ENCODE results near the gene TMC6. TPM values are rescaled to one million over a fixed set of nuclear protein-coding genes. Genes with fewer than 3 reads are reported as not detected.

Gene TMC6
- total RNA-seq, 2 donors from 2014 or later, result 21.0 to 32.3 TPM

DNA sequence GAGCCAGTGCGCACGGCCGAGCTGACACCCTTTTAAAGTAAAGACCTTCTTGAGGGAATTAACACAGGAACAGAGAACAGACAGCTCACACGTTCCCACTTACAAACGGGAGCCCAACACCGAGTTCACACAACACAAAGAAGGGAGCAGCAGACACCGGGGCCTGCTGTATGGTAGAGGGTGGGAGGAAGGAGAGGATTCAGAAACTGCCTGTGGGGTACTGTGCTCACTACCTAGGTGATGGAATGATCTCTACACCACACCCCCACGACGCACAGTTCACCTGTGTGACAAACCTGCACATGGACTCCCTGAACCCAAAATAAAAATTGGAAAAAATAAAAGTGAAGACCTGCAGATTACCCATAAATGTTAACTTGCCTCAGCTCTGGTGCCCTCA, 32.5 kb downstream of the TMC6 start:
- 86 to 95% methylated on average over 9 of the region's 9 CpGs for WGBS, 2 donors
- intact Hi-C loops (cut with DNase I), result no loop called here
- H3K27me3 ChIP-seq, result no peaks in the 10 kb centered on the region
- no peaks in the 10 kb centered on the region for H3K4me1 ChIP-seq
- H3K36me3 ChIP-seq (replicated peaks in 1 of 2; ENCODE audit: insufficient read depth in 1 of 2, low read depth in 2 of 2), result peaks cover 13 to 38% of the 10 kb centered on the region in 2 donors
- TF ChIP-seq, protein P1, sequence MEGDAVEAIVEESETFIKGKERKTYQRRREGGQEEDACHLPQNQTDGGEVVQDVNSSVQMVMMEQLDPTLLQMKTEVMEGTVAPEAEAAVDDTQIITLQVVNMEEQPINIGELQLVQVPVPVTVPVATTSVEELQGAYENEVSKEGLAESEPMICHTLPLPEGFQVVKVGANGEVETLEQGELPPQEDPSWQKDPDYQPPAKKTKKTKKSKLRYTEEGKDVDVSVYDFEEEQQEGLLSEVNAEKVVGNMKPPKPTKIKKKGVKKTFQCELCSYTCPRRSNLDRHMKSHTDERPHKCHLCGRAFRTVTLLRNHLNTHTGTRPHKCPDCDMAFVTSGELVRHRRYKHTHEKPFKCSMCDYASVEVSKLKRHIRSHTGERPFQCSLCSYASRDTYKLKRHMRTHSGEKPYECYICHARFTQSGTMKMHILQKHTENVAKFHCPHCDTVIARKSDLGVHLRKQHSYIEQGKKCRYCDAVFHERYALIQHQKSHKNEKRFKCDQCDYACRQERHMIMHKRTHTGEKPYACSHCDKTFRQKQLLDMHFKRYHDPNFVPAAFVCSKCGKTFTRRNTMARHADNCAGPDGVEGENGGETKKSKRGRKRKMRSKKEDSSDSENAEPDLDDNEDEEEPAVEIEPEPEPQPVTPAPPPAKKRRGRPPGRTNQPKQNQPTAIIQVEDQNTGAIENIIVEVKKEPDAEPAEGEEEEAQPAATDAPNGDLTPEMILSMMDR (IDR thresholded peaks at IDR 0.05), result no peak
- no peak for TF ChIP-seq POLR2A (IDR thresholded peaks at IDR 0.05)
- no peak for DNase-seq
- ATAC-seq, result no peak
- no peak overlapping the region for H3K4me3 ChIP-seq
- no peaks in the 10 kb centered on the region for H3K9me3 ChIP-seq
- H3K27ac ChIP-seq, result no peak overlapping the region

DNA sequence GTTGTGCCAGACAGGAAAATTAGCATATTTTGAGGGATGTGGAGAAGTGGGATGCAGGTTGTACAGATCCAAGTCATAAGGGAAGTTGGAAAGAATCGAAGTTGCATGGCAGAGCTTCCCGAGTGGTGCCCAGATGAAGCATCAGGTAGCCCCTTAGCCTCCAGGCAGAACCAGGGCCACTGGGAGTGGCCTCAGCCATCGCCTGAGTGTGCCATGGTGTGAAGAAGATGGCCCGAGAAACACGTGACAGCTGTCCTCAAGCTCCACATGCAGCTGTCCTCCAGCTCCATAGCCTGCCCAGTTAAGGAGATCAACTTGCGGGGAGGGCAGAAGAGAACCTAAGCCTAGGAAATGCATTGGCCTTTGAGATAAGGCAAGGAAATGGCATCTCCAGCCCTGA, 33.5 kb downstream of the TMC6 start:
- ATAC-seq (no peak), DNase-seq (no peak)
- no peak overlapping the region for H3K4me3 ChIP-seq
- WGBS, 2 donors, result 89 to 93% methylated on average over 6 of the region's 6 CpGs
- H3K27me3 ChIP-seq, result no peaks in the 10 kb centered on the region
- peaks cover 13 to 39% of the 10 kb centered on the region in 2 donors for H3K36me3 ChIP-seq (replicated peaks in 1 of 2; ENCODE audit: insufficient read depth in 1 of 2, low read depth in 2 of 2)
- TF ChIP-seq, protein P1 (IDR thresholded peaks at IDR 0.05), result no peak
- no peak for TF ChIP-seq POLR2A (IDR thresholded peaks at IDR 0.05)
- H3K27ac ChIP-seq, result no peak overlapping the region
- H3K4me1 ChIP-seq, result no peaks in the 10 kb centered on the region
- no peaks in the 10 kb centered on the region for H3K9me3 ChIP-seq
- intact Hi-C loops (cut with DNase I), result no loop called here

DNA sequence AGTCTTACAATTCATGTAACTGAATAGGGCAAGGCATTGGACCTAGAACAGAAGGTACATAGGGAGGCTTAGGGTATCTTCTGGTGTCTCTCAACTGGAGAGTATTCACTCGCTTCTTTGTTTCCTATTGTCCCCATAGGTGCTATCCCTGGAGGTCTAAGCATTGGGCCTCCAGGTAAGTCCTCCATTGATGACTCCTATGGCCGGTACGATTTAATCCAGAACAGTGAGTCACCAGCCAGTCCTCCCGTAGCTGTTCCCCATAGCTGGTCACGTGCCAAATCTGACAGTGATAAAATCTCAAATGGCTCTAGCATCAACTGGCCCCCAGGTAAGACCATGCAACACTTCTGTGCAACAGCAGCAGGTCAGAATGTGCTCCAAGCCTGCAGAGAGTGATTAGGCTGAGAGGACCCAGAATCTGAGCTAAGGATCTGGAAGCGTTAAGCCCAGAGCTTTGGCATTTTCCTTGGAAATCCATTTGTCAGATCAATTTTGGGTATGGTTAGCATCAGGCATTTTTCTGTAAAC, 35.7 kb downstream of the TMC6 start:
- Histone ChIP-seq H3K9me3 (no peaks in the 10 kb centered on the region), H3K27me3 (no peaks in the 10 kb centered on the region), H3K4me3 (no peak overlapping the region), H3K4me1 (no peaks in the 10 kb centered on the region), H3K36me3 (replicated peaks in 1 of 2; ENCODE audit: insufficient read depth in 1 of 2, low read depth in 2 of 2) (peaks cover 1 to 30% of the 10 kb centered on the region in 2 donors), H3K27ac (no peak overlapping the region)
- TF ChIP-seq POLR2A (IDR thresholded peaks at IDR 0.05), result no peak
- TF ChIP-seq, protein P1 (IDR thresholded peaks at IDR 0.05), result no peak
- WGBS, 2 donors, result 85 to 86% methylated on average over 6 of the region's 6 CpGs
- no peak for DNase-seq
- intact Hi-C loops (cut with DNase I), result no loop called here
- ATAC-seq, result no peak

DNA sequence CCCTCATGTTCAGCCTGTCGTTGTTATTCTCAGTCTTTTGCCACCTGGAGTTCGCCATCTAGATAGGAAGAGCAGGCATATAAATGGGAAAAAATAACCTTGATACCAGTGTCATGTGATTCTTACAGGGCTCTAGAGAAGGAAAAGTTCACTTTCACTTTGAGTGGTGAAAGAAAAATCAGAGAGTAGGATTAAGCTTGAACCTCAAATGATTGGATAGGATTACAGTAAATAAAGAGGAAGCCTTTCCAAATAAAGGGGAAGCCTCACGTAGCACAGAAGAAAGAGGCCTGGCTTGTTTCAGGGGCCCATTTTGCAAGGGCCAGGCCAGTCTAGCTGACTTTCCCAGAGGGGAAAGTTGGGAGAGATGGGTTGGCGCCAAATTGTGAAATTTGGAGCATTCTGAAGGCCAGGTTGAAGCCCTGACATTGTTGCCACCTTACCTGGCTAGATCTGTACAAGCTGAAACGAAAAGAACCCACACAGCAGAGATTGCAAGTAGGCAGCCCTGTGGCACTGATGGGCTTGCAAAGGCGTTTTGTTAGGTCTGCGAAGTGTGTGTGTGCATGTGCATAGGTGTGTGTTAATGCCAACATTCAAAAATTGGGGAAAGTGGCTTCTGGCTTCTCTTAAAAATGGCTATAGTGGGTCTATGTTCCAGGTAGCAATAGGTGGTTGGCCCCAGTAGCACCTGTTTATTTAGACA, 38.8 kb downstream of the TMC6 start:
- WGBS, 2 donors, result 65 to 79% methylated on average over 7 of the region's 7 CpGs
- intact Hi-C loops (cut with DNase I), result no loop called here
- no peak overlapping the region for H3K27ac ChIP-seq
- DNase-seq (no peak), ATAC-seq (no peak)
- H3K36me3 ChIP-seq (replicated peaks in 1 of 2; ENCODE audit: insufficient read depth in 1 of 2, low read depth in 2 of 2), result peaks cover 0 to 25% of the 10 kb centered on the region in 2 donors
- H3K27me3 ChIP-seq, result no peaks in the 10 kb centered on the region
- TF ChIP-seq, protein P1 (IDR thresholded peaks at IDR 0.05), result no peak
- TF ChIP-seq POLR2A (IDR thresholded peaks at IDR 0.05), result no peak
- H3K4me1 ChIP-seq, result no peaks in the 10 kb centered on the region
- H3K4me3 ChIP-seq, result no peak overlapping the region
- H3K9me3 ChIP-seq, result no peaks in the 10 kb centered on the region

DNA sequence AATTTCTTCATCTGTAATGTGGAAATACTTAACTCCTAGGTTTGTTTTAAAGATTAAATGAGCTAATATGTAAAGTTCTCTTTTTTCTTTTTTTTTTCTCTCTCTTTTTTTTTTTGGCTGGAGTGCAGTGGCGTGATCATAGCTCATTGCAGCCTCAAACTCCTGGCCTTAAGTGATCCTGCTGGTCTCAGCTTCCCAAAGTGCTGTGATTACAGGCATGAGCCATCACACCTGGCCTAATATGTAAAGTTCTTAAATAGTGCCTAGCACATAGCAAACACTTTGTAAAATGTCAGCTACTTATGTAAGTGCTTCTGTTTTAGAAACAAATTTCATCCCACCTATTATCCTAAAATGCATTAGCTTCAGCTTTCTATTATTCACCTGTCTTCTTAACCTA, 40.0 kb downstream of the TMC6 start:
- intact Hi-C loops (cut with DNase I), result no loop called here
- Histone ChIP-seq H3K27ac (no peak overlapping the region), H3K36me3 (replicated peaks in 1 of 2; ENCODE audit: insufficient read depth in 1 of 2, low read depth in 2 of 2) (peaks cover 0 to 19% of the 10 kb centered on the region in 2 donors), H3K9me3 (no peaks in the 10 kb centered on the region), H3K4me3 (no peak overlapping the region), H3K4me1 (no peaks in the 10 kb centered on the region), H3K27me3 (no peaks in the 10 kb centered on the region)
- WGBS, 2 donors, result 94 to 100% methylated on average over 1 of the region's 1 CpG
- no peak for DNase-seq
- no peak for ATAC-seq
- TF ChIP-seq, protein P1 (IDR thresholded peaks at IDR 0.05), result no peak
- TF ChIP-seq POLR2A (IDR thresholded peaks at IDR 0.05), result no peak
